ENCODE results near the gene MYO3A. TPM values are rescaled to one million over a fixed set of nuclear protein-coding genes. Genes with fewer than 3 reads are reported as not detected.

MYO3A gene
- total RNA-seq, 1 donor from 2014 or later, result 0.23 TPM

DNA sequence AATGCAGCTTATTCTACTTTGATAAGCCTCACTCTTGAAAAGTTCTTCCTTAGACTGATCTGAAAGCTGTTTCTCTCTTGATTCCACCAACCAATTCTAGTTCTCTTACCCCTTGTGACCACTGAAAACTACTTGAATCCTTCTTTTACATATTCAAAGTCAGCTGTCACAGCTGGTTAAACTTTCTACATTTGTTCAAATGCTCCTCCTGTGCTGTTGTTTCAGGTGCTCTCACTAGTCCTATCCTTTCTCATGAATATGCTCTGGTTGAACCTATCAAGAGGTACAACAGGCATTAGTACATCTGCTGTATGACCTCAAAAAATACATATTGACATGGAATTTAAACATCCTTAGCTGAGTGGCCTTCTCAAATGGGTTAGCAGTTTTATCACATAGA lies 91.5 kb downstream of the MYO3A start:
- H3K79me2 ChIP-seq (ENCODE audit: insufficient read depth, low read length), result no peaks in the 10 kb centered on the region
- Mint-ChIP-seq H3K27ac (ENCODE audit: unreplicated experiment) (no peak overlapping the region), H3K9me3 (ENCODE audit: unreplicated experiment) (no peaks in the 10 kb centered on the region), H3K36me3 (ENCODE audit: low read depth, unreplicated experiment) (no peaks in the 10 kb centered on the region), H3K27me3 (ENCODE audit: low read depth, unreplicated experiment) (no peaks in the 10 kb centered on the region), H3K4me1 (ENCODE audit: low read depth, unreplicated experiment) (no peaks in the 10 kb centered on the region), H3K4me3 (ENCODE audit: unreplicated experiment) (no peak overlapping the region)
- FAIRE-seq, result no peak
- H3K4me1 ChIP-seq (ENCODE audit: insufficient read depth, low read length), result no peaks in the 10 kb centered on the region
- no peak for DNase-seq (ENCODE audit: low read depth)
- H3K4me3 ChIP-seq (ENCODE audit: insufficient read depth, low read depth, low read length), result no peak overlapping the region
- no peaks in the 10 kb centered on the region for H4K20me1 ChIP-seq (ENCODE audit: insufficient read depth, low read length)
- H3K9ac ChIP-seq (ENCODE audit: low read length), result no peak overlapping the region
- H3K27ac ChIP-seq (ENCODE audit: low read depth, low read length), result no peak overlapping the region
- H3K27me3 ChIP-seq (ENCODE audit: insufficient read depth, low read length), result no peaks in the 10 kb centered on the region
- no peak overlapping the region for H3K4me2 ChIP-seq (ENCODE audit: low read length)
- H2AFZ ChIP-seq (ENCODE audit: low read depth, low read length), result no peak overlapping the region
- H3K36me3 ChIP-seq (ENCODE audit: insufficient read depth, low read length), result no peaks in the 10 kb centered on the region
- no peak for TF ChIP-seq EZH2 (IDR thresholded peaks at IDR 0.05; ENCODE audit: insufficient read depth, low read length)
- TF ChIP-seq, protein P1, sequence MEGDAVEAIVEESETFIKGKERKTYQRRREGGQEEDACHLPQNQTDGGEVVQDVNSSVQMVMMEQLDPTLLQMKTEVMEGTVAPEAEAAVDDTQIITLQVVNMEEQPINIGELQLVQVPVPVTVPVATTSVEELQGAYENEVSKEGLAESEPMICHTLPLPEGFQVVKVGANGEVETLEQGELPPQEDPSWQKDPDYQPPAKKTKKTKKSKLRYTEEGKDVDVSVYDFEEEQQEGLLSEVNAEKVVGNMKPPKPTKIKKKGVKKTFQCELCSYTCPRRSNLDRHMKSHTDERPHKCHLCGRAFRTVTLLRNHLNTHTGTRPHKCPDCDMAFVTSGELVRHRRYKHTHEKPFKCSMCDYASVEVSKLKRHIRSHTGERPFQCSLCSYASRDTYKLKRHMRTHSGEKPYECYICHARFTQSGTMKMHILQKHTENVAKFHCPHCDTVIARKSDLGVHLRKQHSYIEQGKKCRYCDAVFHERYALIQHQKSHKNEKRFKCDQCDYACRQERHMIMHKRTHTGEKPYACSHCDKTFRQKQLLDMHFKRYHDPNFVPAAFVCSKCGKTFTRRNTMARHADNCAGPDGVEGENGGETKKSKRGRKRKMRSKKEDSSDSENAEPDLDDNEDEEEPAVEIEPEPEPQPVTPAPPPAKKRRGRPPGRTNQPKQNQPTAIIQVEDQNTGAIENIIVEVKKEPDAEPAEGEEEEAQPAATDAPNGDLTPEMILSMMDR (IDR thresholded peaks at IDR 0.05; ENCODE audit: insufficient read depth, low read depth, low read length), result no peak
- H3K9me3 ChIP-seq (ENCODE audit: insufficient read depth, low read depth, low read length), result no peaks in the 10 kb centered on the region

GRCh38 chr10:26029858-26030257 lies 95.8 kb downstream of the MYO3A start:
- Histone ChIP-seq H3K4me2 (ENCODE audit: low read length) (no peak overlapping the region), H3K4me3 (ENCODE audit: insufficient read depth, low read depth, low read length) (no peak overlapping the region), H3K36me3 (ENCODE audit: insufficient read depth, low read length) (no peaks in the 10 kb centered on the region), H3K9ac (ENCODE audit: low read length) (no peak overlapping the region), H3K79me2 (ENCODE audit: insufficient read depth, low read length) (no peaks in the 10 kb centered on the region), H3K27me3 (ENCODE audit: insufficient read depth, low read length) (no peaks in the 10 kb centered on the region), H3K9me3 (ENCODE audit: insufficient read depth, low read depth, low read length) (no peaks in the 10 kb centered on the region), H2AFZ (ENCODE audit: low read depth, low read length) (no peak overlapping the region), H3K27ac (ENCODE audit: low read depth, low read length) (no peak overlapping the region), H3K4me1 (ENCODE audit: insufficient read depth, low read length) (no peaks in the 10 kb centered on the region), H4K20me1 (ENCODE audit: insufficient read depth, low read length) (no peaks in the 10 kb centered on the region)
- TF ChIP-seq, protein P1 (IDR thresholded peaks at IDR 0.05; ENCODE audit: insufficient read depth, low read depth, low read length), result no peak
- no peak for TF ChIP-seq EZH2 (IDR thresholded peaks at IDR 0.05; ENCODE audit: insufficient read depth, low read length)
- no peaks in the 10 kb centered on the region for H3K27me3 Mint-ChIP-seq (ENCODE audit: low read depth, unreplicated experiment)
- H3K9me3 Mint-ChIP-seq (ENCODE audit: unreplicated experiment), result no peaks in the 10 kb centered on the region
- no peak overlapping the region for H3K27ac Mint-ChIP-seq (ENCODE audit: unreplicated experiment)
- FAIRE-seq (no peak), DNase-seq (ENCODE audit: low read depth) (no peak)
- H3K4me3 Mint-ChIP-seq (ENCODE audit: unreplicated experiment), result no peak overlapping the region
- H3K36me3 Mint-ChIP-seq (ENCODE audit: low read depth, unreplicated experiment), result no peaks in the 10 kb centered on the region
- H3K4me1 Mint-ChIP-seq (ENCODE audit: low read depth, unreplicated experiment), result no peaks in the 10 kb centered on the region

GRCh38 chr10:26031300-26031699 lies 97.3 kb downstream of the MYO3A start:
- H3K9me3 Mint-ChIP-seq (ENCODE audit: unreplicated experiment), result no peaks in the 10 kb centered on the region
- H4K20me1 ChIP-seq (ENCODE audit: insufficient read depth, low read length), result no peaks in the 10 kb centered on the region

More at GRCh38 chr10:26031300-26031699, 97.3 kb downstream of the MYO3A start:
- Mint-ChIP-seq H3K36me3 (ENCODE audit: low read depth, unreplicated experiment) (no peaks in the 10 kb centered on the region), H3K27me3 (ENCODE audit: low read depth, unreplicated experiment) (no peaks in the 10 kb centered on the region), H3K27ac (ENCODE audit: unreplicated experiment) (no peak overlapping the region), H3K4me1 (ENCODE audit: low read depth, unreplicated experiment) (no peaks in the 10 kb centered on the region), H3K4me3 (ENCODE audit: unreplicated experiment) (no peak overlapping the region)
- TF ChIP-seq, protein P1 (IDR thresholded peaks at IDR 0.05; ENCODE audit: insufficient read depth, low read depth, low read length), result no peak
- TF ChIP-seq EZH2 (IDR thresholded peaks at IDR 0.05; ENCODE audit: insufficient read depth, low read length), result no peak
- Histone ChIP-seq H3K36me3 (ENCODE audit: insufficient read depth, low read length) (no peaks in the 10 kb centered on the region), H3K9ac (ENCODE audit: low read length) (no peak overlapping the region), H2AFZ (ENCODE audit: low read depth, low read length) (no peak overlapping the region), H3K27ac (ENCODE audit: low read depth, low read length) (no peak overlapping the region), H3K4me3 (ENCODE audit: insufficient read depth, low read depth, low read length) (no peak overlapping the region), H3K4me2 (ENCODE audit: low read length) (no peak overlapping the region), H3K9me3 (ENCODE audit: insufficient read depth, low read depth, low read length) (no peaks in the 10 kb centered on the region), H3K27me3 (ENCODE audit: insufficient read depth, low read length) (no peaks in the 10 kb centered on the region), H3K4me1 (ENCODE audit: insufficient read depth, low read length) (no peaks in the 10 kb centered on the region), H3K79me2 (ENCODE audit: insufficient read depth, low read length) (no peaks in the 10 kb centered on the region)
- DNase-seq (ENCODE audit: low read depth), result no peak
- FAIRE-seq, result no peak
